HepG2 (cell line): ENCODE measurements around the gene TRIO. TPM values are rescaled to one million over a fixed set of nuclear protein-coding genes. Genes with fewer than 3 reads are reported as not detected.

Experiments used
- ATAC-seq: fragments of 200-7000 bp; cut with Tn5 transposase; 3 replicates; pipeline ENCODE4 v1.9.1; 2020; ENCODE audit warnings: mild to moderate bottlenecking, moderate library complexity
- BruUV-seq: library from RNA; stranded (reverse); fragments of 400-500 nt; replicated peaks from 2 replicates; lab custom pipeline; 2021; lab: Mats Ljungman, UMichigan
- CTCF ChIA-PET: fragments of 300-600 bp; formaldehyde crosslinking; extraction: SDS; loops from one replicate; lab custom pipeline; 2021; ENCODE audit warnings: low total read pairs, inconsistent platforms, low intra/inter-chr PET ratio; lab: Yijun Ruan, JAX
- POLR2A ChIA-PET: fragments of 350-600 bp; sonication (Branson Sonifier 250); formaldehyde crosslinking; loops from one replicate; lab custom pipeline; 2020; ENCODE audit warnings: antibody characterized with exemption, inconsistent platforms; lab: Yijun Ruan, JAX
- DNase-seq: peaks from one replicate; pipeline ENCODE4 v3.0.0-alpha.2; 2015; ENCODE audit warnings: low spot score
- FAIRE-seq: peaks from 3 replicates; lab custom pipeline; 2011; peaks lifted over from hg19 to GRCh38; lab: Jason Lieb, UNC
- H2AFZ ChIP-seq: one replicate; pipeline ENCODE4 v1.6.1; 2011; ENCODE audit warnings: low read length, inconsistent platforms
- H3K27ac ChIP-seq: fragments of 300-600 bp; 3 replicates; pipeline ENCODE4 v1.8.0; 2011; ENCODE audit warnings: mixed run types, mild to moderate bottlenecking, mixed read lengths, low read length, inconsistent platforms; ENCODE audit not compliant: insufficient read depth; ENCODE audit errors: extremely low read length
- H3K27me3 ChIP-seq, 2 experiments: fragments of 200-600 bp in 1 of 2; 2 replicates in 1 of 2; 3 replicates in 1 of 2; pipeline versions ENCODE4 v1.6.0 to v1.8.0; 2011; ENCODE audit warnings: low read length in 2 of 2, mild to moderate bottlenecking in 2 of 2, moderate library complexity in 2 of 2, inconsistent platforms in 1 of 2; ENCODE audit not compliant: insufficient read depth in 2 of 2, control insufficient read depth in 1 of 2
- H3K36me3 ChIP-seq, 2 experiments: fragments of 200-600 bp in 1 of 2; replicated peaks in 1 of 2; 2 replicates in 1 of 2; 3 replicates in 1 of 2; pipeline versions ENCODE4 v1.5.1 to v1.8.0; 2011; ENCODE audit warnings: low read length in 2 of 2, inconsistent platforms in 1 of 2; ENCODE audit not compliant: insufficient read depth in 2 of 2, control insufficient read depth in 1 of 2
- H3K4me1 ChIP-seq: 2 replicates; pipeline ENCODE4 v1.5.1; 2012; ENCODE audit warnings: low read length, inconsistent platforms; ENCODE audit not compliant: insufficient read depth
- H3K4me2 ChIP-seq: 2 replicates; pipeline ENCODE4 v1.6.0; 2011; ENCODE audit warnings: low read depth, low read length, inconsistent platforms
- H3K4me3 ChIP-seq, 3 experiments: fragments of 200-600 bp in 1 of 3; sonication (generic), shearing (Covaris generic) in 1 of 3; replicated peaks in 1 of 3; 2 replicates each; pipeline ENCODE4 v1.5.1; 2011 to 2016; ENCODE audit warnings: low read length in 3 of 3, inconsistent platforms in 2 of 3, low read depth in 2 of 3, mild to moderate bottlenecking in 2 of 3, control low read depth in 1 of 3, mixed read lengths in 1 of 3; ENCODE audit not compliant: insufficient read depth in 1 of 3
- H3K79me2 ChIP-seq: one replicate; pipeline ENCODE4 v1.6.1; 2011; ENCODE audit warnings: low read length, inconsistent platforms; ENCODE audit not compliant: insufficient read depth
- H3K9ac ChIP-seq: 2 replicates; pipeline ENCODE4 v1.6.0; 2011; ENCODE audit warnings: mild to moderate bottlenecking, low read depth, low read length, inconsistent platforms; ENCODE audit not compliant: insufficient read depth
- H3K9me3 ChIP-seq: 2 replicates; pipeline ENCODE4 v1.5.1; 2012; ENCODE audit warnings: mild to moderate bottlenecking, low read length
- H4K20me1 ChIP-seq: 2 replicates; pipeline ENCODE4 v1.6.0; 2011; ENCODE audit warnings: inconsistent platforms, mild to moderate bottlenecking, low read length, moderate library complexity; ENCODE audit not compliant: insufficient read depth
- IKZF1 ChIP-seq: fragments of 450-650 bp; IDR thresholded peaks from 2 replicates; pipeline ENCODE4 v1.7.1; 2016
- MLXIP ChIP-seq: sonication (generic); formaldehyde crosslinking; IDR thresholded peaks from 2 replicates; pipeline ENCODE4 v1.9.0; 2021; ENCODE audit warnings: missing genetic modification reagents, borderline replicate concordance
- NFIC ChIP-seq: IDR thresholded peaks from 2 replicates; pipeline ENCODE4 v1.6.1; 2012; ENCODE audit warnings: mild to moderate bottlenecking, low read length, inconsistent platforms
- NR2F1 ChIP-seq, 2 experiments: fragments of 450-650 bp in 1 of 2; formaldehyde crosslinking in 1 of 2; IDR thresholded peaks; 2 replicates each; pipeline versions ENCODE4 v1.5.0 to v1.6.1; 2016 to 2020; ENCODE audit warnings: mild to moderate bottlenecking in 1 of 2, missing compliant biosample characterization in 1 of 2, missing genetic modification reagents in 1 of 2, moderate library complexity in 1 of 2
- PAF1 ChIP-seq: IDR thresholded peaks from 2 replicates; pipeline ENCODE4 v1.6.1; 2016; ENCODE audit warnings: missing genetic modification reagents, missing compliant biosample characterization
- SMYD3 ChIP-seq: sonication (generic); formaldehyde crosslinking; IDR thresholded peaks from 2 replicates; pipeline ENCODE4 v1.8.1; 2023; ENCODE audit warnings: mild to moderate bottlenecking, missing genetic modification reagents
- ZBTB37 ChIP-seq: sonication (generic); formaldehyde crosslinking; IDR thresholded peaks from 2 replicates; pipeline ENCODE4 v1.4.0; 2020; ENCODE audit warnings: mild to moderate bottlenecking, missing genetic modification reagents
- ZNF253 ChIP-seq: sonication (generic); formaldehyde crosslinking; IDR thresholded peaks from 2 replicates; pipeline ENCODE4 v1.8.0; 2022; ENCODE audit warnings: mild to moderate bottlenecking, missing genetic modification reagents, borderline replicate concordance
- ZNF275 ChIP-seq: sonication (generic); formaldehyde crosslinking; IDR thresholded peaks from 2 replicates; pipeline ENCODE4 v1.8.0; 2022; ENCODE audit warnings: missing genetic modification reagents, mild to moderate bottlenecking, inconsistent platforms, borderline replicate concordance
- ZNF564 ChIP-seq: sonication (generic); formaldehyde crosslinking; IDR thresholded peaks from 2 replicates; pipeline ENCODE4 v1.8.1; 2023; ENCODE audit warnings: mild to moderate bottlenecking, missing genetic modification reagents
- ZNF800 ChIP-seq: sonication (generic); formaldehyde crosslinking; IDR thresholded peaks from 2 replicates; pipeline ENCODE4 v1.4.0; 2020; ENCODE audit warnings: missing genetic modification reagents
- WGBS: methylation state at CpG from one replicate; pipeline ENCODE4 v1.1.6; 2017; ENCODE audit warnings: low lambda C conversion rate; 5-methylcytosine and 5-hydroxymethylcytosine counted together
- in situ Hi-C: cut with HindIII; loops from 2 replicates; pipeline ENCODE4 v1.10.0; 2017; ENCODE audit warnings: low pct_unique_long_range_greater_than_20kb; ENCODE audit not compliant: extremely low pct_ligation_motif_present
- intact Hi-C: fragments of 100-400 bp; cut with micrococcal nuclease; formaldehyde crosslinking; loops from one replicate; pipeline ENCODE4 v1.10.0; 2022; ENCODE audit not compliant: unreplicated experiment
- polyA plus RNA-seq, 8 experiments: library from polyadenylated mRNA; depleted of rRNA in 3 of 8; stranded (reverse) in 7 of 8; unstranded in 1 of 8; fragments of >200 nt; fragmentation: Illumina TruSeq in 4 of 8; extraction: Trizol in 4 of 8; gene quantifications; 2 replicates each; pipeline versions ENCODE4 v1.2.1 to v1.2.3, GENCODE V29; 2011 to 2016; ENCODE audit warnings: low read depth in 4 of 8, missing spikeins in 1 of 8, mixed read lengths in 1 of 8; ENCODE audit not compliant: insufficient read depth in 1 of 8
- total RNA-seq, 5 experiments: library from RNA; depleted of rRNA; stranded (reverse); fragments of >200 nt; fragmentation: Illumina TruSeq; extraction: Trizol; gene quantifications; 2 replicates each; pipeline ENCODE4 v1.2.3, GENCODE V29; 2016; ENCODE audit warnings: low read depth in 1 of 5
- TF ChIP-seq, protein P1 (sequence below), 2 experiments: sonication (generic) in 1 of 2; formaldehyde crosslinking in 1 of 2; IDR thresholded peaks; 2 replicates each; pipeline versions ENCODE4 v1.4.0 to v1.6.1; 2018 to 2020; ENCODE audit warnings: missing genetic modification reagents in 2 of 2, borderline replicate concordance in 1 of 2, low read depth in 1 of 2, mild to moderate bottlenecking in 1 of 2, missing biosample characterization in 1 of 2

TRIO gene
- total and polyA plus RNA-seq, 2 of the 13 experiments (the other 11 are each of a cell fraction or from before 2014, with no cell fraction given), result 45.2 to 45.9 TPM

GRCh38 chr5:14330729-14331385 is 187.7 kb downstream of the TRIO start:
- Histone ChIP-seq H3K9me3 (no peaks in the 10 kb centered on the region), H3K27ac (no peak overlapping the region), H2AFZ (no peak overlapping the region), H3K4me1 (no peaks in the 10 kb centered on the region), H3K9ac (no peak overlapping the region), H3K4me3 (no peak overlapping the region), H4K20me1 (no peaks in the 10 kb centered on the region), H3K79me2 (no peaks in the 10 kb centered on the region), H3K4me2 (no peak overlapping the region), H3K36me3 (peaks cover 16 to 54% of the 10 kb centered on the region in 2 experiments; a peak in 4 of 5 replicates), H3K27me3 (no peaks in the 10 kb centered on the region)
- in situ Hi-C loops (no loop called here), intact Hi-C loops (no loop called here)
- ATAC-seq, result no peak
- FAIRE-seq, result no peak
- WGBS, result 96% methylated on average over 14 of the region's 14 CpGs
- CTCF ChIA-PET, result no interaction called here
- BruUV-seq, result no TSS peak
- DNase-seq, result no peak
- POLR2A ChIA-PET, result no interaction called here
- TF ChIP-seq SMYD3 (CRISPR knock-in tag) (no peak), ZNF564 (CRISPR knock-in tag) (no peak), PAF1 (CRISPR knock-in tag) (no peak), NR2F1 (CRISPR knock-in tag; IDR thresholded peaks at IDR 0.05) (no peak), MLXIP (CRISPR knock-in tag) (no peak), ZNF275 (CRISPR knock-in tag) (no peak), ZNF800 (CRISPR knock-in tag) (no peak), IKZF1 (no peak), NFIC (no peak), ZBTB37 (CRISPR knock-in tag) (no peak), ZNF253 (CRISPR knock-in tag) (no peak)
- TF ChIP-seq, protein P1, sequence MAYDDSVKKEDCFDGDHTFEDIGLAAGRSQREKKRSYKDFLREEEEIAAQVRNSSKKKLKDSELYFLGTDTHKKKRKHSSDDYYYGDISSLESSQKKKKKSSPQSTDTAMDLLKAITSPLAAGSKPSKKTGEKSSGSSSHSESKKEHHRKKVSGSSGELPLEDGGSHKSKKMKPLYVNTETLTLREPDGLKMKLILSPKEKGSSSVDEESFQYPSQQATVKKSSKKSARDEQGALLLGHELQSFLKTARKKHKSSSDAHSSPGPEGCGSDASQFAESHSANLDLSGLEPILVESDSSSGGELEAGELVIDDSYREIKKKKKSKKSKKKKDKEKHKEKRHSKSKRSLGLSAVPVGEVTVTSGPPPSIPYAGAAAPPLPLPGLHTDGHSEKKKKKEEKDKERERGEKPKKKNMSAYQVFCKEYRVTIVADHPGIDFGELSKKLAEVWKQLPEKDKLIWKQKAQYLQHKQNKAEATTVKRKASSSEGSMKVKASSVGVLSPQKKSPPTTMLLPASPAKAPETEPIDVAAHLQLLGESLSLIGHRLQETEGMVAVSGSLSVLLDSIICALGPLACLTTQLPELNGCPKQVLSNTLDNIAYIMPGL (CRISPR knock-in tag; IDR thresholded peaks at IDR 0.05; ENCODE audit: borderline replicate concordance in 1 of 2, low read depth in 1 of 2), result no peak
